ENCODE data around the gene PLCD1.

DNA sequence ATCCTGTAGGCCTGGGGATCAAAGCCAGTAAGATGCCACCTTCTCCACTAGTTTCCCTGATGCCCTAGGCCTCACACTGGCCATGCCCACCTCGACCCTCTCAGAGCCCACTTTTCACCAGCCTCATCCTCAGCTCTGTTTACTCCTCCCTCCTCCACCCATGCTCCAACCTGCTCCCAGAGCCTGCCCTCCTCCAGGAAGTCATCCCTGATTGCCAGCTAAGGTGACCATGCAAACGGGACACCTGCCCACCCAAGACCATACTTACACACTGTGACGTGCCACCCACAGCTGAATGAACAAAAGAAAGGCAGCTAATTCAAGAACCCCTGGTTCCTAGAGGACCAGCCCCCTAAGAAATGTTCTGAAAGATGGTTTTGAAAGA is 9.1 kb downstream of the PLCD1 start:
- no peak for TF ChIP-seq POLR2AphosphoS5 (IDR thresholded peaks at IDR 0.05)
- TF ChIP-seq, protein P1, sequence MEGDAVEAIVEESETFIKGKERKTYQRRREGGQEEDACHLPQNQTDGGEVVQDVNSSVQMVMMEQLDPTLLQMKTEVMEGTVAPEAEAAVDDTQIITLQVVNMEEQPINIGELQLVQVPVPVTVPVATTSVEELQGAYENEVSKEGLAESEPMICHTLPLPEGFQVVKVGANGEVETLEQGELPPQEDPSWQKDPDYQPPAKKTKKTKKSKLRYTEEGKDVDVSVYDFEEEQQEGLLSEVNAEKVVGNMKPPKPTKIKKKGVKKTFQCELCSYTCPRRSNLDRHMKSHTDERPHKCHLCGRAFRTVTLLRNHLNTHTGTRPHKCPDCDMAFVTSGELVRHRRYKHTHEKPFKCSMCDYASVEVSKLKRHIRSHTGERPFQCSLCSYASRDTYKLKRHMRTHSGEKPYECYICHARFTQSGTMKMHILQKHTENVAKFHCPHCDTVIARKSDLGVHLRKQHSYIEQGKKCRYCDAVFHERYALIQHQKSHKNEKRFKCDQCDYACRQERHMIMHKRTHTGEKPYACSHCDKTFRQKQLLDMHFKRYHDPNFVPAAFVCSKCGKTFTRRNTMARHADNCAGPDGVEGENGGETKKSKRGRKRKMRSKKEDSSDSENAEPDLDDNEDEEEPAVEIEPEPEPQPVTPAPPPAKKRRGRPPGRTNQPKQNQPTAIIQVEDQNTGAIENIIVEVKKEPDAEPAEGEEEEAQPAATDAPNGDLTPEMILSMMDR (IDR thresholded peaks at IDR 0.05): no peak
